Measurements from ENCODE around the gene UBC.

The UBC gene

DNA sequence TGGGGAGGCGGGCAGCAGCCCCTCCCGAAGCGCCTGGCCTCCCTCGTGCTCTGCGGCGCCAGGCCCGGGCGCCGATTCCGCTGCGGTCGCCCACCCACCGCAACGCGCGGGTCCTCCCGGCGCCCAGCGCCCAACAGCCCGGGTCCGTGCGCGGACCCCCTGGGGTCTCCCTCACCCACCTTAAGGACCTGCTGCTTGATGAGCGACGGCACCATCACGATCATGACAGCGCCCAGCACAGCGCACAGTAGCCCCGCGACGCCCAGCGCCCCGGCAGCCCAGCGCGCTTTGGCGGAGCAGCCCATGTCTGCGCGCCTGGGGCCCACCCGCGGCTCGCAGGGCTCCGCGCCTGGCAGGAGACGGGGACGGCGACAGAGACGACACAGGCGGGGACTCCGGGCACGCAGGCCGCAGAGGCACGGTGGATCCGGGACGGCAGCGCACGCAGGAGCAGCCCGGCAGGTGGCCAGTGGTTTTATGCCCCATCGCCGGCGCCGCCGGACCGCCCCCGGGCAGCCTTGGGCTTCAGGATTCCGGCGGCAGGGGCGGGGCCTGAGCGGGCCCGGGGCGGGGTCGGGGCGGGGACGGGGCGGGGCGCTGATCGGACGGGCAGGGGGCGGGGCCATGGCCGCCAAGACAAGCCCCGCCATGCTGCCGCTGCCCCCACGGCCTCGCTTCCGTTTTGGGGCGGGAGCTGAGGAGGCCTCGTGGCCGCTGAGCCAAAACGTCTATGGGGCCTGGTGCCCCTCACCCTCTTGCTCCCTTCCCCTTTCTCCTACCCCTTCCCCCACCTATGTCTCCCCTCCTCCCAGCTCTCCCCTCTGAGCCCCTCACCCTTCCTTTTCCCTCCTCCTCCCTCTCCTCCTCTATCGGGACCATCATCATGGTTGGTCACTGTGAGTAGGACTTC is 50.8 kb downstream of the UBC start, which contains the start of gene SCARB1:
TSS of gene SCARB1 (minus strand) at position 449 of the 910 bp plus-strand sequence. CDS start at position 305, 144 bp downstream.
- peak; percentile 95 for DNase-seq

DNA sequence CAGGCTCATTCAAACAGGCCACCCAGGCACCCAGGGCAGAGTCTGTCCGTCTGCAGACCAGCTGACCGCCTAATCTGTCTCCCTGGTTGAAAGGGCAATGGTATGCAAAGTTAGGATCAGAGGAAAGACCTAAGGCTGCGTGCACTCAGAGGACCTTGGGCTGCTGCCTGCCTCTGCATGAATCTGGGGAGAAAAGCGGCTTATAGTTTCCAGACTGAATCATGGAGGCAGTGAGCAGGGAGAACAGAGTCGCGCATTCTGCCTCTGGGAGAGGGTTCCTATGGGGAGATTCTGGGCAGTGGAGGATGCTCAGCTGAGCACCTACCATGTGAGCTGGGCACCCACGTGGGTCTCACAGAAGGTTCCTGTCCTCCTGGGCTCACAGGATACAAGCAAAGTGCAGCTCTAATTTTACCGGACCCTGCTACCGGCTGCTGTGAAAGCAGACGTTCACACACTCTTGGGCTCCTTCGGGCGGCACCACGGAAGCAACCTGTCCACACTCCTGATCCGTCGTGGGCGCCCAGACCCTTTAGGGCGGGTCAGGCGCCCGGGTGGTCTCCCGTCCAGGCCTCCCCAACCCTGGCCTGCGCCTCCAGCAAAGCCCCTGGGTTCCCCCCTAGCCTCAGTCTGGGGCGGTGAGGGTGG is 51.6 kb downstream of the UBC start:
- peak; percentile 72 for DNase-seq

DNA sequence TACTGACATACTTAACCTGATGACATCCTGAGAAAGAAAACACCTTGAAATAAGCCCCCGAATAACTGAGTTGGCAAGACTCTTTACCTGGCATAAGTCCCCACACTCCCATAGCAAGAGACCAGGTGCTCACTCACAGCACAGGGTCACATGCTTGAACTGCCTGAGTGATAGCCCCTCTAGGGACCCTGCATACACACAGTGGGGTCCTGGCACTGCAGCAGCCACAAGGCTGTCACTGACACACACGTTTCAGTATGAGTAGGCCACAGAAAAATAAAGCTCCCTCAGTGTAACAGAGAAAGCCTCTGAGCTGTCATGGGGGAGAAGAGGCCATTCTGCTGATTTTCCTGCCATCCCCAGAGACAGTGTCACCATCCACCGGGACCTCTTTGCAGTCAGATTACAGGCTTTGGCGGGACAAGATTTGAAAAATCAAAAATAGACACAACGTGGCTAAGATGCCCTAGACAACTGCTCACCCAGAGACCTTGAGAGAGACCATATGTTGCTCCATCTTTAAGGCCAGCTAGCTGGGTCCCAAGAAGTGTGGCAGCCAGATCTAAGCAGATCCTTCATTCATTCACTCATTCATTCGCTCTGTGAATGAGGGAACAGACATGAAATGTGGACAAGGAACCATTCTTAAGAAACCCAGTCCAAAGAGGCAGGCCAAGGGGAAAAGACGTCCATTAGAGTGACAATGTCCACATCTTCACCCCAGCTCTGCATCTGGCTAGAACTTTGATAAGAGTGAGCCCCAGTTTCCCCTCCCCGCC is 52.4 kb downstream of the UBC start:
- DNase-seq = no peak
